PFSK-1 (cell line): Measurements from ENCODE around the gene C4orf17.

Experiments
- FOXP2 ChIP-seq: optimal IDR thresholded peaks from 2 replicates; pipeline ENCODE3; 2011; ENCODE audit warnings: borderline replicate concordance, control low read depth, inconsistent platforms; ENCODE audit not compliant: insufficient read depth; ENCODE audit errors: extremely low read length, extremely low read depth
- POLR2AphosphoS5 ChIP-seq: IDR thresholded peaks from 2 replicates; pipeline ENCODE4 v1.6.1; 2012; ENCODE audit warnings: low read depth, mild to moderate bottlenecking, control low read depth, low read length, moderate library complexity
- SIN3A ChIP-seq: IDR thresholded peaks from 2 replicates; pipeline ENCODE4 v1.6.1; 2012; ENCODE audit warnings: mild to moderate bottlenecking, low read length, moderate library complexity, borderline replicate concordance; ENCODE audit not compliant: insufficient read depth
- TAF1 ChIP-seq: IDR thresholded peaks from 2 replicates; pipeline ENCODE4 v1.6.1; 2012; ENCODE audit warnings: low read length, control low read depth, borderline replicate concordance; ENCODE audit not compliant: insufficient read depth
- TF ChIP-seq, protein P1 (sequence below), 2 experiments: IDR thresholded peaks; 2 replicates each; pipeline versions ENCODE4 v1.6.1 to v1.8.0; 2011 to 2012; ENCODE audit warnings: low read depth in 2 of 2, low read length in 2 of 2, control low read depth in 1 of 2, inconsistent platforms in 1 of 2, mild to moderate bottlenecking in 1 of 2, moderate library complexity in 1 of 2; ENCODE audit not compliant: insufficient read depth in 1 of 2

C4orf17 gene

DNA sequence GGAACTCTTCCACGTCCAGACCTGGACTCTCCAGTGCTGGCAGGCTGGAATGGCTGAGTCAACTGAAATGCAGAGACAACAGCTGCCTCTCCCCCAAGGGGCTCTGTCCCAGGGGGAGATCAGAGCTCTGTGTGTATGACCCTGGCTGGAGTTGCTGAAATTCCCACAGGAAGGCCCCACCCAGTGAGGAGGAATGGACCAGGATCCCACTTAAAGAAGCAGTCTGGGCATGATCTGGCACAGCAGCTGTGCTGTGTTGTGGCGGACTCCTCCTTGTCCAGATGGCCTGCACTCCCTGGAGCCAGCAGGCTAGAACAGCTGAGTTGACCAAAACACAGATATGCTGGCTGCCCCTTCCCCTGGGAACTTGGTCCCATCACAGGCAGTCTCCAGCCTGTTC lies 25.4 kb downstream of the C4orf17 start:
- TF ChIP-seq SIN3A (no peak), TAF1 (no peak), POLR2AphosphoS5 (no peak), FOXP2 (no peak)
- TF ChIP-seq, protein P1, sequence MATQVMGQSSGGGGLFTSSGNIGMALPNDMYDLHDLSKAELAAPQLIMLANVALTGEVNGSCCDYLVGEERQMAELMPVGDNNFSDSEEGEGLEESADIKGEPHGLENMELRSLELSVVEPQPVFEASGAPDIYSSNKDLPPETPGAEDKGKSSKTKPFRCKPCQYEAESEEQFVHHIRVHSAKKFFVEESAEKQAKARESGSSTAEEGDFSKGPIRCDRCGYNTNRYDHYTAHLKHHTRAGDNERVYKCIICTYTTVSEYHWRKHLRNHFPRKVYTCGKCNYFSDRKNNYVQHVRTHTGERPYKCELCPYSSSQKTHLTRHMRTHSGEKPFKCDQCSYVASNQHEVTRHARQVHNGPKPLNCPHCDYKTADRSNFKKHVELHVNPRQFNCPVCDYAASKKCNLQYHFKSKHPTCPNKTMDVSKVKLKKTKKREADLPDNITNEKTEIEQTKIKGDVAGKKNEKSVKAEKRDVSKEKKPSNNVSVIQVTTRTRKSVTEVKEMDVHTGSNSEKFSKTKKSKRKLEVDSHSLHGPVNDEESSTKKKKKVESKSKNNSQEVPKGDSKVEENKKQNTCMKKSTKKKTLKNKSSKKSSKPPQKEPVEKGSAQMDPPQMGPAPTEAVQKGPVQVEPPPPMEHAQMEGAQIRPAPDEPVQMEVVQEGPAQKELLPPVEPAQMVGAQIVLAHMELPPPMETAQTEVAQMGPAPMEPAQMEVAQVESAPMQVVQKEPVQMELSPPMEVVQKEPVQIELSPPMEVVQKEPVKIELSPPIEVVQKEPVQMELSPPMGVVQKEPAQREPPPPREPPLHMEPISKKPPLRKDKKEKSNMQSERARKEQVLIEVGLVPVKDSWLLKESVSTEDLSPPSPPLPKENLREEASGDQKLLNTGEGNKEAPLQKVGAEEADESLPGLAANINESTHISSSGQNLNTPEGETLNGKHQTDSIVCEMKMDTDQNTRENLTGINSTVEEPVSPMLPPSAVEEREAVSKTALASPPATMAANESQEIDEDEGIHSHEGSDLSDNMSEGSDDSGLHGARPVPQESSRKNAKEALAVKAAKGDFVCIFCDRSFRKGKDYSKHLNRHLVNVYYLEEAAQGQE (IDR thresholded peaks at IDR 0.05; ENCODE audit: insufficient read depth in 1 of 2, low read depth in 2 of 2, low read length in 2 of 2): no peak

DNA sequence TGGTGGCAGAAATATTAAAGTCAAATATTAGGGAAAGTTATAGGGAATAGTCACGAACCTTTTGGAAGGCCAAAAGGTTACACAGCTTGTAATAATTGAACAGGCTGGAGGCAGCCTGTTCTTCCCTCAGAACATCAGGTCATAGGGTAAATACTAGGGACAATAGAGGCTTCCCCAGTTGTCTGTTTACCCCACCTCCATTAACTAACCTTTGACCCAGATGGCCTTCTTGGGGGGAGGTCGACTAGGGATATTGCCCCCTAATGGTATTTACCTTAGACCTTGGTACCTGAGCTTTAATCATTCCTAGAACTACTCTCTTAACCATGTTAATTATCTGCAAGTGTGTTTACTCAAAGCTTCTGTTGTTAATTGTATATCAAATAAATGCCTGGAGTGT lies 26.0 kb downstream of the C4orf17 start:
- no peak for TF ChIP-seq FOXP2
- TF ChIP-seq SIN3A: no peak
- TF ChIP-seq, protein P1 (IDR thresholded peaks at IDR 0.05; ENCODE audit: insufficient read depth in 1 of 2, low read depth in 2 of 2, low read length in 2 of 2): no peak
- TF ChIP-seq TAF1: no peak
- no peak for TF ChIP-seq POLR2AphosphoS5

DNA sequence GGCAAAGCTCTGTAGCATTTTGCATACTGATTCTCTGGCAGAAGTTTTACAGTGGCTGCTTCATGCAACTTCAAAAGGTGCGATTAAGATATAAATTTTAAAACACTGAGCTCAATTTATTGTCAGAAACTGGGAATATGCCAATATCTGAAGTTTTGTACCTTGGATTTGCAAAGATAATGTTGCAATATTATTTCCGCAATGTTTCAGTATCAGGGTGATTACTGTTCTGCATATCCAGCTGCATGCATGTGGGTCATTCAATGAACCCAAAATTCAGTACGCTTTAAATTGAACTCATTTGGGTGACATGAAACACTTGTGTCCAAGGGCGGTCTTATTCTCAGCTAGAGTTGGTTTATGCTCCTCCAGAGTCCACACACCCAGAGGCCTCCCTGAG lies 26.9 kb downstream of the C4orf17 start:
- TF ChIP-seq POLR2AphosphoS5: no peak
- TF ChIP-seq, protein P1 (IDR thresholded peaks at IDR 0.05; ENCODE audit: insufficient read depth in 1 of 2, low read depth in 2 of 2, low read length in 2 of 2): no peak

DNA sequence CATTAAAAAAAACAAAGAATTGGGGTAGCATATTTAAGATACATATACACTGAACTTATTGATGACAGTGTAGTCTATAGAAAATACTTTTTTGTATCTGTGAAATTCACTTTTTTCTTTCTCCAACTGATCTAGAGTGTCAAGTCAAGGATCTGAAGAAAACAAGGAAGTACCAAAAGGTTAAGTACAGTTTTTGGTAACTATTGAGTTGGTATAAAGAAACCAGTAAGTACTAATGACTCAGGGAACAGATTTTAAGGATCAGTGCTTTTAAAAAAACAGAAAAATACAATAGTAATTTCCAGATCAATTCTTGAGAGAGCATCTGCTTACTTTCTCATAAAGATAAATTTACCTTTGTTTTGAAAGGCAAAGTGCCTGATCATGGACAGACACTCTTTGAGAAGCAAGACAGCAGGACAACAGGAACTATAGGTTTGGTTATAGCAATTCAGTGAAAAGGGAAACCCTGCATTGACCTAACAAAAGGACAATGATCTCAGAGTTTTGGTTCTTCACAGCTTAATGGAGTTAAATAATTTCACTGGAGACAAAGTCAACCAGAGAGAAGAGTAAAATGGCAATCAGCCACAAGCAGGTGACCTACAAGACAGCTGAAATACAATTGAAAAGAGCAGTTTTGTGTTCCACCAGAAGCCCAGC lies 29.6 kb downstream of the C4orf17 start:
- TF ChIP-seq, protein P1 (IDR thresholded peaks at IDR 0.05; ENCODE audit: insufficient read depth in 1 of 2, low read depth in 2 of 2, low read length in 2 of 2): no peak
- TF ChIP-seq POLR2AphosphoS5 (no peak), TAF1 (no peak), FOXP2 (no peak), SIN3A (no peak)

DNA sequence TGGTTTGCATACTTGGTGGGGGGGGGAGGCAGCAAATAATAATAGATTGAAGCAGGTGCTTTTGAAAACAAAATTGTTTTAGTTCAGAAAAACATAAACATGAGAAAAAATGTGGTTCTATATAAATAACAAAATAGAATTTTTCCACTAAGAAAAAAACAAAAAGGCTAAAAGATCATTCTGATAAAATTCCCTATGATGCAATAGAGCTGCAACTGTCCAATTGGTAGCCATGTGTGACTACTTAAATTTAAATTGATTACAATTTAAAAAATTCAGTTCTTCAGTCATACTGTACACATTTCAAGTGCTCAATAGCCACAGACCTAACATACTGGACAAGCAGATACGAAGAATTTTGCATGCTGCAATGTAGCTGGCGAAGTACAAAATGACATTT lies 42.1 kb downstream of the C4orf17 start:
- TF ChIP-seq FOXP2 (no peak), POLR2AphosphoS5 (no peak), TAF1 (no peak), SIN3A (no peak)
- TF ChIP-seq, protein P1 (IDR thresholded peaks at IDR 0.05; ENCODE audit: insufficient read depth in 1 of 2, low read depth in 2 of 2, low read length in 2 of 2): no peak
